Fibroblast of lung (primary cell): Measurements from ENCODE around the gene UTP20. TPM values are rescaled to one million over a fixed set of nuclear protein-coding genes. Genes with fewer than 3 reads are reported as not detected.

ENCODE experiments used
- DNase-seq, 2 donors: peaks; one replicate each; pipeline versions ENCODE4 v3.0.0 to v3.0.0-alpha.2; 2010; ENCODE audit warnings: low read depth in 2 of 2
- H2AFZ ChIP-seq: 2 replicates; pipeline ENCODE4 v1.5.1; 2012; ENCODE audit warnings: low read length, control low read depth, inconsistent platforms
- H3K27ac ChIP-seq: 2 replicates; pipeline ENCODE4 v1.5.1; 2011; ENCODE audit warnings: low read length, control low read depth; ENCODE audit not compliant: insufficient read depth
- H3K27me3 ChIP-seq: 2 replicates; pipeline ENCODE4 v1.5.1; 2011; ENCODE audit warnings: mild to moderate bottlenecking, low read length; ENCODE audit not compliant: control insufficient read depth, insufficient read depth
- H3K36me3 ChIP-seq: 2 replicates; pipeline ENCODE4 v1.5.1; 2011; ENCODE audit warnings: low read length; ENCODE audit not compliant: control insufficient read depth, insufficient read depth
- H3K4me1 ChIP-seq: 2 replicates; pipeline ENCODE4 v1.5.1; 2011; ENCODE audit warnings: low read length; ENCODE audit not compliant: control insufficient read depth, insufficient read depth; ENCODE audit errors: extremely low read depth
- H3K4me2 ChIP-seq: 2 replicates; pipeline ENCODE4 v1.5.1; 2011; ENCODE audit warnings: low read length, control low read depth; ENCODE audit not compliant: insufficient read depth; ENCODE audit errors: extremely low read depth
- H3K4me3 ChIP-seq, 4 experiments: fragments of 200-600 bp in 1 of 4; sonication (generic) in 1 of 4; replicated peaks in 1 of 4; 2 replicates each; pipeline ENCODE4 v1.5.1; 2011 to 2016; ENCODE audit warnings: low read length in 4 of 4, low read depth in 3 of 4, mild to moderate bottlenecking in 3 of 4, control low read depth in 2 of 4, inconsistent platforms in 1 of 4, mixed read lengths in 1 of 4; ENCODE audit not compliant: insufficient read depth in 1 of 4; ENCODE audit errors: control extremely low read depth in 1 of 4
- H3K79me2 ChIP-seq: 2 replicates; pipeline ENCODE4 v1.5.1; 2012; ENCODE audit warnings: mild to moderate bottlenecking, low read length, inconsistent platforms; ENCODE audit not compliant: control insufficient read depth, insufficient read depth
- H3K9ac ChIP-seq: 2 replicates; pipeline ENCODE4 v1.5.1; 2011; ENCODE audit warnings: mild to moderate bottlenecking, low read length, control low read depth; ENCODE audit not compliant: insufficient read depth
- H3K9me3 ChIP-seq: 2 replicates; pipeline ENCODE4 v1.5.1; 2012; ENCODE audit warnings: low read depth, low read length; ENCODE audit not compliant: control insufficient read depth, insufficient read depth
- H4K20me1 ChIP-seq: 2 replicates; pipeline ENCODE4 v1.5.1; 2011; ENCODE audit warnings: low read length; ENCODE audit not compliant: control insufficient read depth, insufficient read depth; ENCODE audit errors: extremely low read depth
- EZH2 ChIP-seq: IDR thresholded peaks from 2 replicates; pipeline ENCODE4 v1.5.1; 2012; ENCODE audit warnings: low read length, control low read depth, mild to moderate bottlenecking; ENCODE audit errors: missing control alignments
- polyA plus RNA-seq, 2 donors: library from polyadenylated mRNA; depleted of rRNA in 1 of 2; stranded (reverse) in 1 of 2; unstranded in 1 of 2; fragments of >200 nt; gene quantifications; 2 replicates each; pipeline ENCODE4 v1.2.1, GENCODE V29; 2011 to 2012; ENCODE audit warnings: missing spikeins in 1 of 2
- total RNA-seq: library from RNA; depleted of rRNA; stranded (reverse); fragments of >200 nt; gene quantifications from 2 replicates; pipeline ENCODE4 v1.2.1, GENCODE V29; 2014
- TF ChIP-seq, protein P1 (sequence below), 2 donors: IDR thresholded peaks in 1 of 2; conservative IDR thresholded peaks in 1 of 2; 1 replicate in 1 of 2; 2 replicates in 1 of 2; pipeline ENCODE4 v1.5.1; 2011 to 2012; ENCODE audit warnings: low read length in 2 of 2, control low read depth in 1 of 2, inconsistent platforms in 1 of 2, low read depth in 1 of 2, mild to moderate bottlenecking in 1 of 2

UTP20 gene
- total and polyA plus RNA-seq, 2 donors (not counting 1 experiment from before 2014, with no cell fraction given) = 13.3 to 13.7 TPM

- H3K9me3 ChIP-seq = no peaks in the 10 kb centered on the region
- no peaks in the 10 kb centered on the region for H3K79me2 ChIP-seq
- H3K27me3 ChIP-seq = no peaks in the 10 kb centered on the region
- H3K4me1 ChIP-seq = no peaks in the 10 kb centered on the region
- no peak overlapping the region for H3K4me2 ChIP-seq
- H4K20me1 ChIP-seq = no peaks in the 10 kb centered on the region
- TF ChIP-seq EZH2 = no peak
- TF ChIP-seq, protein P1, sequence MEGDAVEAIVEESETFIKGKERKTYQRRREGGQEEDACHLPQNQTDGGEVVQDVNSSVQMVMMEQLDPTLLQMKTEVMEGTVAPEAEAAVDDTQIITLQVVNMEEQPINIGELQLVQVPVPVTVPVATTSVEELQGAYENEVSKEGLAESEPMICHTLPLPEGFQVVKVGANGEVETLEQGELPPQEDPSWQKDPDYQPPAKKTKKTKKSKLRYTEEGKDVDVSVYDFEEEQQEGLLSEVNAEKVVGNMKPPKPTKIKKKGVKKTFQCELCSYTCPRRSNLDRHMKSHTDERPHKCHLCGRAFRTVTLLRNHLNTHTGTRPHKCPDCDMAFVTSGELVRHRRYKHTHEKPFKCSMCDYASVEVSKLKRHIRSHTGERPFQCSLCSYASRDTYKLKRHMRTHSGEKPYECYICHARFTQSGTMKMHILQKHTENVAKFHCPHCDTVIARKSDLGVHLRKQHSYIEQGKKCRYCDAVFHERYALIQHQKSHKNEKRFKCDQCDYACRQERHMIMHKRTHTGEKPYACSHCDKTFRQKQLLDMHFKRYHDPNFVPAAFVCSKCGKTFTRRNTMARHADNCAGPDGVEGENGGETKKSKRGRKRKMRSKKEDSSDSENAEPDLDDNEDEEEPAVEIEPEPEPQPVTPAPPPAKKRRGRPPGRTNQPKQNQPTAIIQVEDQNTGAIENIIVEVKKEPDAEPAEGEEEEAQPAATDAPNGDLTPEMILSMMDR (conservative IDR thresholded peaks at IDR 0.05 in 1 of 2, IDR thresholded peaks at IDR 0.05 in 1 of 2; ENCODE audit: low read depth in 1 of 2, low read length in 2 of 2) = no peak
- no peak overlapping the region for H2AFZ ChIP-seq
- H3K36me3 ChIP-seq = no peaks in the 10 kb centered on the region
- H3K9ac ChIP-seq = no peak overlapping the region
- no peak overlapping the region for H3K27ac ChIP-seq
- DNase-seq = no peak
- H3K4me3 ChIP-seq = no peak overlapping the region
These were observed 44.2 kb upstream of the UTP20 start for GRCh38 chr12:101235686-101236085.

DNA sequence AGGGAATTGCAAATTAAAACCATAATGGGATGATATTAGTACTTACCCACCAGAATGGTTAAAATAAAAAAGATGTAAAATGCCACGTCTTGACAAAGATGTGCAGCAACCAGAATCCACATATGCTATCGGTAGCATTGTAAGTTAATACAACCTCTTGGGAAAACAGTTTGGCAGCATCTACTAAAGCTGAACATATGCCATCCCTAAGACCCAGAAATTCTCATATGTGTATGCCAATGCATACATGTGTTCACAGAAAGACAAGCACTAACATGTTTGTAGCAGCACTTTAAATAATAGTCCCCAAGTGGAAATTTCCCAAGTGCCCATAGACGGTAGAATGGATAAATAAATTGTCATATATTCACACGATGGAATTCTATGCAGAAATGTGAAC is 41.6 kb upstream of the UTP20 start:
- H3K36me3 ChIP-seq = no peaks in the 10 kb centered on the region
- no peak overlapping the region for H3K4me3 ChIP-seq
- no peaks in the 10 kb centered on the region for H4K20me1 ChIP-seq
- DNase-seq = no peak
- H3K27me3 ChIP-seq = no peaks in the 10 kb centered on the region
- H3K27ac ChIP-seq = no peak overlapping the region
- H3K79me2 ChIP-seq = no peaks in the 10 kb centered on the region
- no peak overlapping the region for H3K4me2 ChIP-seq
- TF ChIP-seq, protein P1 (conservative IDR thresholded peaks at IDR 0.05 in 1 of 2, IDR thresholded peaks at IDR 0.05 in 1 of 2; ENCODE audit: low read depth in 1 of 2, low read length in 2 of 2) = no peak
- H3K9ac ChIP-seq = no peak overlapping the region
- H2AFZ ChIP-seq = no peak overlapping the region
- no peaks in the 10 kb centered on the region for H3K4me1 ChIP-seq
- no peaks in the 10 kb centered on the region for H3K9me3 ChIP-seq

GRCh38 chr12:101238800-101239329 is 41.0 kb upstream of the UTP20 start:
- Histone ChIP-seq H3K4me3 (no peak overlapping the region), H3K9ac (no peak overlapping the region), H3K9me3 (no peaks in the 10 kb centered on the region), H3K27me3 (no peaks in the 10 kb centered on the region), H2AFZ (no peak overlapping the region), H3K4me1 (no peaks in the 10 kb centered on the region), H4K20me1 (no peaks in the 10 kb centered on the region), H3K36me3 (no peaks in the 10 kb centered on the region), H3K27ac (no peak overlapping the region), H3K4me2 (no peak overlapping the region), H3K79me2 (no peaks in the 10 kb centered on the region)
- DNase-seq = no peak
- TF ChIP-seq, protein P1 (conservative IDR thresholded peaks at IDR 0.05 in 1 of 2, IDR thresholded peaks at IDR 0.05 in 1 of 2; ENCODE audit: low read depth in 1 of 2, low read length in 2 of 2) = no peak
- no peak for TF ChIP-seq EZH2
